T-helper 9 cell (primary cell): ENCODE measurements around the gene MLH1.

Source experiments
- DNase-seq: peaks from one replicate; pipeline ENCODE4 v3.0.0-alpha.2; 2020

The MLH1 gene

DNA sequence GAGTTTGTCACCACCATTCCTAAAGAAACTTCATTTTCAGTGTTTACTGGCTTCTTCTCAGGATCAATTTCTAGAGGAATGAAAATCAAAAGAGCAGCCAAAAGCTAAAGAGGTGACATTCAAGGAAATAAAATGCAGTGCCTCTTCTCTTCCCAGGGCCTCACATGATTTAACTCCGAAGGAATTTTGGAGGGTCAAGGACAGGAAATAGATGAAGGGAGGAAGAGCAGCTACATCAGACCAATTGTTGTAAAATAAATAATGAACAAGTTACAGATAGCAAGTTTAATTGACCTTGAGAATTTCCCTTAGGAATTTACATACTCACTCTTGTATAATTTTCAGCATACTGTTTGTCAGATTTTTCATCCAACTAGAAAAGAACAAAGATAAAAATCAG lies 103.0 kb downstream of the MLH1 start:
- DNase-seq, result no peak

- DNase-seq, result no peak
These were observed 103.7 kb downstream of the MLH1 start for GRCh38 chr3:37096975-37097374.

GRCh38 chr3:37097776-37098175 lies 104.5 kb downstream of the MLH1 start:
- DNase-seq, result no peak

GRCh38 chr3:37098884-37099283 lies 105.6 kb downstream of the MLH1 start:
- no peak for DNase-seq

DNA sequence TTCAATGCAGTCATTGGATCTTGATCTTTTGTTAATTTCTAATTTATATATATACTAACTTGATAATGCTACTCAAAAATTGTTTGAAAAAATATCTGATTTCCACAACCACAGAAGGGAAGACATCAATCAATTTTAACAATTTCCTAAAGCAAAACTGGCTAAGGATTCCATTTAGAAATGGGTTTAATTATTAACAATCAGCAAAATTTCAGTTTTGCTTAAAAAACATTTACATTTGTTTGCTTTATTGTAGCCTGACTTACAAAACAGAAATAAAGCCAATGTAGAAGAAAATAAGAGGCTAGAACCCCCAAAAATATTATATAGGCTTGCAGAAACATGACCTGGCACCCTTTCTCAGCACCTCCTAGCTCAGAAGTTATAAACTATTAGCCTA lies 106.2 kb downstream of the MLH1 start:
- DNase-seq, result no peak

DNA sequence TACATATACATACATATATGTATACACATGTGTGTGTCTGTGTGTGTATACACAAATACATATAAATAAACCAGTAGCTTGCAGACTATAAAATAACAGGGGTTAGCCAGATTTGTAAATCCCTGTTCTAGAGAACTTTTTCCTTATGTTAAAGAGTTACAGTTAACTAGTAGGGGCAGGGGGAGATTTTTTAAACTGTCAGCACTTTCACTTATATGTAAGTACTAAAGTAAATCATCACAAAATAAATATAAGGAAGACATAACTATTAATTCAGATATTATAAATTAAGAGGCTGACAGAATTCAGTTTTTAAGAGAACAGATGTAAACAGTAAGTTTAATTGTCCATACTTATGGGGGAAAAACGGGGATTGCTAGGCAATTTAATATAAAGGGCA lies 107.1 kb downstream of the MLH1 start:
- DNase-seq, result no peak
